GM19351 (cell line): ENCODE results near the gene PLCB1.

Source experiments
- ATAC-seq: cut with Tn5 transposase; IDR thresholded peaks from one replicate; pipeline ENCODE4 v1.9.1; 2021; ENCODE audit warnings: mild to moderate bottlenecking, moderate library complexity; ENCODE audit not compliant: unreplicated experiment

Gene PLCB1

GRCh38 chr20:8525017-8525343 lies 392.9 kb downstream of the PLCB1 start:
- ATAC-seq = no peak

GRCh38 chr20:8526610-8527009 lies 394.5 kb downstream of the PLCB1 start:
- no peak for ATAC-seq

- ATAC-seq = peak; percentile 87
These were observed 396.1 kb downstream of the PLCB1 start for GRCh38 chr20:8527998-8528723.

- no peak for ATAC-seq
These were observed 398.0 kb downstream of the PLCB1 start for GRCh38 chr20:8530022-8530421.

GRCh38 chr20:8532169-8532568 lies 400.1 kb downstream of the PLCB1 start:
- ATAC-seq = no peak

GRCh38 chr20:8534368-8535160 lies 402.5 kb downstream of the PLCB1 start:
- no peak for ATAC-seq

GRCh38 chr20:8535403-8536261 lies 403.6 kb downstream of the PLCB1 start:
- peak; percentile 77 for ATAC-seq

- no peak for ATAC-seq
These were observed 404.2 kb downstream of the PLCB1 start for GRCh38 chr20:8536262-8536618.

GRCh38 chr20:8540466-8540865 lies 408.4 kb downstream of the PLCB1 start:
- no peak for ATAC-seq

GRCh38 chr20:8542110-8542486 lies 410.0 kb downstream of the PLCB1 start:
- ATAC-seq = no peak

GRCh38 chr20:8545212-8545611 lies 413.1 kb downstream of the PLCB1 start:
- ATAC-seq = no peak

- ATAC-seq = no peak
These were observed 415.1 kb downstream of the PLCB1 start for GRCh38 chr20:8547035-8547650.

- ATAC-seq = no peak
These were observed 416.0 kb downstream of the PLCB1 start for GRCh38 chr20:8547968-8548588.

- ATAC-seq = no peak
These were observed 417.1 kb downstream of the PLCB1 start for GRCh38 chr20:8549192-8549591.

GRCh38 chr20:8557711-8558110 lies 425.6 kb downstream of the PLCB1 start:
- no peak for ATAC-seq

- no peak for ATAC-seq
These were observed 430.3 kb downstream of the PLCB1 start for GRCh38 chr20:8562356-8562755.

- ATAC-seq = no peak
These were observed 436.0 kb downstream of the PLCB1 start for GRCh38 chr20:8568075-8568474.

- ATAC-seq = no peak
These were observed 437.7 kb downstream of the PLCB1 start for GRCh38 chr20:8569766-8570165.

- no peak for ATAC-seq
These were observed 439.5 kb downstream of the PLCB1 start for GRCh38 chr20:8571611-8572010.

GRCh38 chr20:8573686-8574085 lies 441.6 kb downstream of the PLCB1 start:
- no peak for ATAC-seq

GRCh38 chr20:8575114-8575513 lies 443.0 kb downstream of the PLCB1 start:
- no peak for ATAC-seq
